HAP-1 (cell line): ENCODE data around the gene EFCAB13.
"Not testable (repeated sequence)": the region's sequence is repeated elsewhere in the genome, so short reads cannot be mapped to it uniquely, and the experiment has no call there.

ENCODE experiments used
- DNase-seq, 2 experiments: peaks; one replicate each; pipeline ENCODE4 v3.0.0-alpha.2; 2016 to 2020; ENCODE audit warnings: low spot score in 2 of 2
- H3K27me3 ChIP-seq: fragments of 250-450 bp; sonication (Bioruptor Pico); 2 replicates; pipeline ENCODE4 v1.5.1; 2020; ENCODE audit warnings: low read depth, mild to moderate bottlenecking, moderate library complexity
- H3K36me3 ChIP-seq: fragments of 250-450 bp; sonication (Bioruptor Pico); replicated peaks from 2 replicates; pipeline ENCODE4 v1.5.1; 2020; ENCODE audit warnings: mild to moderate bottlenecking
- H3K4me1 ChIP-seq: fragments of 250-450 bp; sonication (Bioruptor Pico); 2 replicates; pipeline ENCODE4 v1.5.1; 2020; ENCODE audit warnings: mild to moderate bottlenecking
- H3K4me3 ChIP-seq: fragments of 250-450 bp; sonication (Bioruptor Pico); 2 replicates; pipeline ENCODE4 v1.5.1; 2020; ENCODE audit warnings: mild to moderate bottlenecking, moderate library complexity
- H3K9me3 ChIP-seq: fragments of 250-450 bp; sonication (Bioruptor Pico); 2 replicates; pipeline ENCODE4 v1.5.1; 2020; ENCODE audit warnings: mild to moderate bottlenecking, moderate library complexity
- in situ Hi-C: fragments of 300-500 bp; cut with MboI; formaldehyde crosslinking; loops from 3 replicates; pipeline ENCODE4 v1.14.3; 2020; ENCODE audit warnings: low sequenced_read_pairs, inconsistent platforms, mixed read lengths

The EFCAB13 gene

GRCh38 chr17:47397532-47398128 lies 73.9 kb downstream of the EFCAB13 start:
- H3K27me3 ChIP-seq, H3K4me1 ChIP-seq, DNase-seq, in situ Hi-C loops, H3K36me3 ChIP-seq, H3K9me3 ChIP-seq, H3K4me3 ChIP-seq: not testable (repeated sequence)

- no peaks in the 10 kb centered on the region for H3K4me1 ChIP-seq
- in situ Hi-C loops, result no loop called here
- no peak for DNase-seq
Observed at GRCh38 chr17:47400333-47400732, 76.6 kb downstream of the EFCAB13 start.

DNA sequence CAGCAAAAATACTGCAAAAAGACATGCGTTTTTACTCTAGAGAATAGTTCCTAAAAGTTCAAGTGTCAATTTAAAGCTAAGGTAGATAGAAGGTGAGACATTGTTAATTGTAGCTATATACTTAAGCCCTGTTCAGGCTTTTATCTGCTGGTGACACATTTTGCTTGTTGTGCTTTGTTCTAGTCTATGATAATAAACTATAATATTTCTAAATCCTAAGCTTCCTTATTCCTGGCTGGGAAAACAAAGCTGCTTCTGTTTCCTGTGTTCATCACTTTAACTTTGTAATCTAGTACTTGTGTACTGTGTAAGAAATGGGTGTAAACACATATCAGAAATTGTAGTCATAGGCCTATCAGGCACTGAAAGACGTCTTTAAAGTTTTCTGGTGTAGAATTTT lies 77.3 kb downstream of the EFCAB13 start:
- in situ Hi-C loops, result no loop called here
- DNase-seq, result no peak
- Histone ChIP-seq H3K27me3 (no peaks in the 10 kb centered on the region), H3K4me3 (no peak overlapping the region), H3K4me1 (no peaks in the 10 kb centered on the region), H3K36me3 (no peaks in the 10 kb centered on the region), H3K9me3 (no peaks in the 10 kb centered on the region)

More at GRCh38 chr17:47400333-47400732, 76.6 kb downstream of the EFCAB13 start:
- H3K27me3 ChIP-seq, result no peaks in the 10 kb centered on the region
- H3K36me3 ChIP-seq, result no peaks in the 10 kb centered on the region
- no peaks in the 10 kb centered on the region for H3K9me3 ChIP-seq
- no peak overlapping the region for H3K4me3 ChIP-seq

GRCh38 chr17:47404006-47404405 lies 80.3 kb downstream of the EFCAB13 start:
- in situ Hi-C loops, result no loop called here
- no peak overlapping the region for H3K4me3 ChIP-seq
- DNase-seq, result no peak
- H3K9me3 ChIP-seq, result no peaks in the 10 kb centered on the region
- no peaks in the 10 kb centered on the region for H3K36me3 ChIP-seq
- H3K4me1 ChIP-seq, result no peaks in the 10 kb centered on the region
- H3K27me3 ChIP-seq, result no peaks in the 10 kb centered on the region

GRCh38 chr17:47404875-47405274 lies 81.1 kb downstream of the EFCAB13 start:
- Histone ChIP-seq H3K4me3 (no peak overlapping the region), H3K36me3 (no peaks in the 10 kb centered on the region), H3K27me3 (no peaks in the 10 kb centered on the region), H3K4me1 (no peaks in the 10 kb centered on the region), H3K9me3 (no peaks in the 10 kb centered on the region)
- no peak for DNase-seq
- in situ Hi-C loops, result no loop called here

- Histone ChIP-seq H3K4me3 (no peak overlapping the region), H3K4me1 (no peaks in the 10 kb centered on the region), H3K27me3 (no peaks in the 10 kb centered on the region), H3K9me3 (no peaks in the 10 kb centered on the region), H3K36me3 (no peaks in the 10 kb centered on the region)
- in situ Hi-C loops, result no loop called here
- DNase-seq, result no peak
Observed at GRCh38 chr17:47413872-47414271, 90.1 kb downstream of the EFCAB13 start.

GRCh38 chr17:47414612-47415011 lies 90.9 kb downstream of the EFCAB13 start:
- no peak for DNase-seq
- Histone ChIP-seq H3K36me3 (no peaks in the 10 kb centered on the region), H3K4me1 (no peaks in the 10 kb centered on the region), H3K27me3 (no peaks in the 10 kb centered on the region), H3K4me3 (no peak overlapping the region), H3K9me3 (no peaks in the 10 kb centered on the region)
- in situ Hi-C loops, result no loop called here

DNA sequence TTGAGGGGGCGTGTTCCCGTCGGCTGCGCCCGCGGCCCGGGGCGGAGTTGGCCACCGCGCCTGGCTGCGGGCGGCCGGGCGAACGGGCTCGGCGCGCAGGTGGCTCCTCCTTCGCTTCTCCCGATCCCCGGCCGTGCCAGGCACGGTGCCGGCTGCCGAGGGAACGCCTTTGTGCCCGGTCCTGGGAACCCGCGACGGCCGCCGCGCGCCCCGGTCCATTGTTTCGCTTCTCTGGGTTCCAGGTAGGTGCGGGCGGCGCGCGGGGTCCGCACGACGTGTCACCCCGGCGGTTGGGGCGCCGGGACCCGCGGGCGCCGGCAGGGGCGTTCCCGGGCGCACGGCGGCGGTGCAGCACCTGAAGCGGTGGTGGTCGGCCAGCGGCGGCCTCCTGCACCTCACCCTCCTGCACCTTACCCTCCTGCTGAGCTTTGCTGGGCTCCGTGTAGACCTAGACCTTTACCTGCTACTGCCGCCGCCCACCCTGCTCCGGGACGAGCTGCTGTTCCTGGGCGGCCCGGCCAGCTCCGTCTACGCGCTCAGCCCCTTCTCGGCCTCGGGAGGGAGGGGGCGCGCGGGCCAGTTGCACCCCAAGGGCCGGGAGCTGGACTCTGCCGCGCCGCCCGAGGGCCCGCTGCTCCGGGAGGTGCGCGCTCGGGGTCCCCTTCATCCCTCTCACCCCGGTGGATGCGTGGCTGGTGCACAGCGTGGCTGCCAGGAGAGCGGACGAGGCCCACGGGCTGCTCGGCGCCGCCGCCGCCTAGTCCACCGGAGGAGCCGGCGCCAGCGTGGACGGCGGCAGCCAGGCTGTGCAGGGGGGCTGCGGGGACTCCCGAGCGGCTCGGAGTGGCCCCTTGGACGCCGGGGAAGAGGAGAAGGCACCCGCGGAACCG lies 99.9 kb downstream of the EFCAB13 start:
- in situ Hi-C loops, result no loop called here

DNA sequence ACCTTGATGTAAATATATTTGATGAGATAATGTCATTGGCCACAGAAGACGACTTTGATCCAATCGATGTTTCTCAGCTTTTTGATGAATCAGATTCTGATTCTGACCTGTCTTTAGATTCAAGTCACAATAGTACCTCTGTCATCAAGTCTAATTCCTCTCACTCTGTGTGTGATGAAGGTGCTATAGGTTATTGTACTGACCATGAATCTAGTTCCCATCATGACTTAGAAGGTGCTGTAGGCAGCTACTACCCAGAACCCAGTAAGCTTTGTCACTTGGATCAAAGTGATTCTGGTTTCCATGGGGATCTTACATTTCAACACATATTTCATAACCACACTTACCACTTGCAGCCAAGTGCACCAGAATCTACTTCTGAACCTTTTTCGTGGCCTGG lies 101.5 kb downstream of the EFCAB13 start:
- H3K4me3 ChIP-seq, in situ Hi-C loops, H3K36me3 ChIP-seq, H3K27me3 ChIP-seq, H3K9me3 ChIP-seq, DNase-seq, H3K4me1 ChIP-seq: not testable (repeated sequence)

More for the DNA sequence above, 99.9 kb downstream of the EFCAB13 start:
- H3K9me3 ChIP-seq, result no peaks in the 10 kb centered on the region
- no peak overlapping the region for H3K4me3 ChIP-seq
- H3K4me1 ChIP-seq, result no peaks in the 10 kb centered on the region
- H3K36me3 ChIP-seq, result no peaks in the 10 kb centered on the region; the same call in 1 of the 2 replicates
- no peak for DNase-seq
- no peaks in the 10 kb centered on the region for H3K27me3 ChIP-seq

DNA sequence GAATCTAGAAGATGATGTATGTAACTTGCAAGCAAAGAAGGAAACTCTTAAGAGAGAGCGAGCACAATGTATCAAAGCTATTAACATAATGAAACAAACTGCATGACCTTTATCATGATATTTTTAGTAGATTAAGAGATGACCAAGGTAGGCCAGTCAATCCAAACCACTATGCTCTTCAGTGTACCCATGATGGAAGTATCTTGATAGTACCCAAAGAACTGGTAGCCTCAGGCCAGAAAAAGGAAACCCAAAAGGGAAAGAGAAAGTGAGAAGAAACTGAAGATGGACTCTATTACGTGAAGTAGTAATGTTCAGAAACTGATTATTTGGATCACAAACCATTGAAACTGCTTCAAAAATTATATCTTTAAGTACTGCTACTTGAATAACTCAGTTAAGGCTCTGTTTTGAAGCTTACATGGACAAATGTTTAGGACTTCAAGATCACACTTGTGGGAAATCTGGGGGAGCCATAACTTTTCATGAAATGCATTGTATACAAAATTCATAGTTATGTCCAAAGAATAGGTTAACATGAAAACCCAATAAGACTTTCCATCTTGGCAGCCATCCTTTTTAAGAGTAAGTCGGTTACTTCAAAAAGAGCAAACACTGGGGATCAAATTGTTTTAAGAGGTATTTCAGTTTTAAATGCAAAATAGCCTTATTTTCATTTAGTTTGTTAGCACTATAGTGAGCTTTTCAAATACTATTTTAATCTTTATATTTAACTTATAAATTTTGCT lies 102.3 kb downstream of the EFCAB13 start:
- DNase-seq, H3K9me3 ChIP-seq, in situ Hi-C loops, H3K36me3 ChIP-seq, H3K4me1 ChIP-seq, H3K4me3 ChIP-seq, H3K27me3 ChIP-seq: not testable (repeated sequence)

DNA sequence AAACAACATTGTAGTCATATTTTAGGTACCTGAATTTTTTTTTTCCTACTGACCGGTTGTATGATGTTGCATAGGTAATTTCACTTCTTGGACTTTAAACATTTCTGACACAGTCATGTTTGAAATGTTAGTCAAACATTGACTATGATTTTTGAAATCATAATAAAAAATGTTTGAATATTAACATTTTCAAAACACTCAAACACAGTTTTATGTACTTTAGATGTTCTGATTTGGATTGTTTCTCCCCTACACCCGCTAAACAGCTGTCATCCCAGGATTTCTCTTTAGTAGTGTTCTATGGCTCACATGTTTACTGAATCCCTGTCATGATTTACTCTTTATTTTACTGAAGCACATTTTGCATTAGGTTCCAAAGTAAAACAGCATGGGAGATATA lies 104.2 kb downstream of the EFCAB13 start:
- Histone ChIP-seq H3K36me3 (no peaks in the 10 kb centered on the region; the same call in 1 of the 2 replicates), H3K9me3 (no peaks in the 10 kb centered on the region), H3K27me3 (no peaks in the 10 kb centered on the region), H3K4me1 (no peaks in the 10 kb centered on the region), H3K4me3 (no peak overlapping the region)
- in situ Hi-C loops, result no loop called here
- no peak for DNase-seq

- in situ Hi-C loops, DNase-seq: not testable (repeated sequence)
Observed at GRCh38 chr17:47432240-47432639, 108.5 kb downstream of the EFCAB13 start.

GRCh38 chr17:47465165-47465564 lies 141.4 kb downstream of the EFCAB13 start:
- in situ Hi-C loops, result no loop called here
- Histone ChIP-seq H3K36me3 (no peaks in the 10 kb centered on the region), H3K4me1 (no peaks in the 10 kb centered on the region), H3K27me3 (no peaks in the 10 kb centered on the region), H3K4me3 (no peak overlapping the region), H3K9me3 (no peaks in the 10 kb centered on the region)
- no peak for DNase-seq

More at GRCh38 chr17:47432240-47432639, 108.5 kb downstream of the EFCAB13 start:
- H3K36me3 ChIP-seq, H3K9me3 ChIP-seq, H3K4me1 ChIP-seq, H3K4me3 ChIP-seq, H3K27me3 ChIP-seq: not testable (repeated sequence)

- in situ Hi-C loops, H3K4me3 ChIP-seq, H3K9me3 ChIP-seq, H3K4me1 ChIP-seq, H3K36me3 ChIP-seq, H3K27me3 ChIP-seq, DNase-seq: not testable (repeated sequence)
Observed at GRCh38 chr17:47466976-47467375, 143.2 kb downstream of the EFCAB13 start.
